Measurements from ENCODE around the gene SEC31A.

DNA sequence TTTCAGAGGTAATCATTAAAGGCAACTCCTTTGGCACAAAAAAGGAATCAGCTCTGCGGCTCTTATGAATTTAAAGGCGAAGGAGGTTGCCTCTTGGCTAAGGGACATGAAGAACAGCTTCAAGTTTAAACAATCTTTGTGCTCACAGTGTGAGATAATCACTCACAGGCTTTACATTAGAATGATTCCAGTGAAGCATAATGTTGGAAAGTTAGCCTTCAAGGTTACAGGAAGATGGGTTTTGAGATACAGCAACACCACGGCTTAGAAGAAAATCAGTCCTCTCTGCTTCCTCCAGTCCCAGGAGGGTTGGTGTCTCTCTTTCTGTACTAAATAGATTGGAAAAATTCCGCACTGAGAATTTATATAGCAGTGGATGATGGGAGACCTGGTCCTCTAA, 80.8 kb downstream of the SEC31A start:
- TF ChIP-seq EZH2 (optimal IDR thresholded peaks at IDR 0.05; ENCODE audit: low read depth, low read length) (no peak), EZH2phosphoT487 (IDR thresholded peaks at IDR 0.05; ENCODE audit: low read length) (no peak)
- TF ChIP-seq, protein P1, sequence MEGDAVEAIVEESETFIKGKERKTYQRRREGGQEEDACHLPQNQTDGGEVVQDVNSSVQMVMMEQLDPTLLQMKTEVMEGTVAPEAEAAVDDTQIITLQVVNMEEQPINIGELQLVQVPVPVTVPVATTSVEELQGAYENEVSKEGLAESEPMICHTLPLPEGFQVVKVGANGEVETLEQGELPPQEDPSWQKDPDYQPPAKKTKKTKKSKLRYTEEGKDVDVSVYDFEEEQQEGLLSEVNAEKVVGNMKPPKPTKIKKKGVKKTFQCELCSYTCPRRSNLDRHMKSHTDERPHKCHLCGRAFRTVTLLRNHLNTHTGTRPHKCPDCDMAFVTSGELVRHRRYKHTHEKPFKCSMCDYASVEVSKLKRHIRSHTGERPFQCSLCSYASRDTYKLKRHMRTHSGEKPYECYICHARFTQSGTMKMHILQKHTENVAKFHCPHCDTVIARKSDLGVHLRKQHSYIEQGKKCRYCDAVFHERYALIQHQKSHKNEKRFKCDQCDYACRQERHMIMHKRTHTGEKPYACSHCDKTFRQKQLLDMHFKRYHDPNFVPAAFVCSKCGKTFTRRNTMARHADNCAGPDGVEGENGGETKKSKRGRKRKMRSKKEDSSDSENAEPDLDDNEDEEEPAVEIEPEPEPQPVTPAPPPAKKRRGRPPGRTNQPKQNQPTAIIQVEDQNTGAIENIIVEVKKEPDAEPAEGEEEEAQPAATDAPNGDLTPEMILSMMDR (IDR thresholded peaks at IDR 0.05; ENCODE audit: low read length): no peak
